ENCODE data around the gene DOCK2. TPM values are rescaled to one million over a fixed set of nuclear protein-coding genes. Genes with fewer than 3 reads are reported as not detected.

DOCK2 gene
- total and polyA plus RNA-seq, 2 donors from 2014 or later: 1.0 to 42.0 TPM

DNA sequence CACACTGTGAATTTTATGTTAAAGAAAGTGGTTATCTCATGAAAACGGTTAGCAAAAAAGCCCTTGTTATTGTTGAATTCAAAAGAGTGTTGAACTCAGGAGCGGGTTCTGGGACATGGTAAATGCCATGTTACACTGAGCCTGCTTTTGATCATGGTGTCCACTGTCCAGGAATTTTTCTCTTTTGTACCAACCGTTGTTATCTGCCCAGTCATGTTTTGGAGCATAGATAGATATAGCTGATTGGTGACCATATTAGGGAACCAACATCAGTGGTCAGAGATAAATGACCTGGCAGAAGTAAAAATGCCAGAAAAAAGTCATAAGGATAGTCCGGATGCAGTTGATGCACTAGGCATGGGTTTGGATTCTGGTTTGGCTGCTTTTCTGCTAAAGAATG, 29.3 kb downstream of the DOCK2 start:
- TF ChIP-seq CTCF (IDR thresholded peaks at IDR 0.05; ENCODE audit: borderline replicate concordance, extremely low read depth, insufficient read depth): no peak
- H3K4me3 ChIP-seq (ENCODE audit: low read length in 3 of 3): no peak overlapping the region
- DNase-seq (no peak), FAIRE-seq (no peak)
- H3K9me3 ChIP-seq (ENCODE audit: control insufficient read depth in 2 of 3, insufficient read depth in 1 of 3, low read length in 3 of 3): no peaks in the 10 kb centered on the region
- H3K27me3 ChIP-seq (ENCODE audit: control insufficient read depth, insufficient read depth, low read length): no peaks in the 10 kb centered on the region
- no peak overlapping the region for H3K9ac ChIP-seq (ENCODE audit: low read length in 3 of 3)
- intact Hi-C loops (cut with DNase I): no loop called here
- H3K4me1 ChIP-seq (ENCODE audit: control insufficient read depth in 2 of 3, insufficient read depth in 2 of 3, low read depth in 1 of 3, low read length in 3 of 3): no peaks in the 10 kb centered on the region
- H3K36me3 ChIP-seq (ENCODE audit: control insufficient read depth in 2 of 3, insufficient read depth in 3 of 3, low read length in 3 of 3): no peaks in the 10 kb centered on the region
- H3K27ac ChIP-seq (ENCODE audit: low read depth in 2 of 2, low read length in 2 of 2): no peak overlapping the region

DNA sequence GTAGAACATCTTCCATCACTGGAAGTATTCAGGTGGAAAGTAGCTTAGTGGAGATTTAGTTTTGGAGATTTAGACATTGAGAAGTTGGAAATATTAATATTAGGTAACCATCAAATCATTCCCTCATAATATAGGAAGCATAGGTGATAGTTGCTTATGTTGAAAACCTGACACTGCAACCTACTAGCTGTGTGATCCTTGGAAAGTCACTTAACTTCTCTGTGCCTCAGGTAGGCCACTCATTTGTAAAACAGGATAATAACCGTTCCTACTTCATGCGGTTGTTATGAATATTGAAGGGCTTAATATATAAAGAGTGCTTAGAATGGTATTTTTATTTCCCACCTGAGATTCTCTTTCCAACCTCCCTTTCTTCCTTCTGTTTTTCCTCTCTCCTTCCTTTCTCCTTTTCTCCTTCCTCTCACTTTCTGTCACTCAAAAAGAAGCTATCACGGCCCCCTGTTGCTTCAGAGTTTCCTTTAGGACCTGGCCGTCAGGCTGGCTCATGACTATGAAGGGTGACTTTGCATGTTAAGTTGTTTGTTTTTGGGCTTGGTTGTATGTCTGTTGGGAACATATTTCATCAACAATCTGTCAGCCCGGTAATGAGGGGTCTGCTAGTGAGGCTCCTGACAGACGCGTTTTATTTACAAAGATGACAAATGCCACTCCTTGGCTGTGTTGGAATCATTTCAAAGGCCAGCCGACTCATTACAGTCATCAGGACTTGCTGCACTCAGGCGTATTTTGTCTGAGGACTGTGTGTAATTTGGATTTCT, 31.0 kb downstream of the DOCK2 start:
- FAIRE-seq (no peak), DNase-seq (peak in 2 of 5 donors; percentile 3 to 10)
- intact Hi-C loops (cut with DNase I): no loop called here

GRCh38 chr5:169668732-169669131, 31.7 kb downstream of the DOCK2 start:
- no peaks in the 10 kb centered on the region for H3K9me3 ChIP-seq (ENCODE audit: control insufficient read depth in 2 of 3, insufficient read depth in 1 of 3, low read length in 3 of 3)
- no peak for FAIRE-seq
- no peak overlapping the region for H3K9ac ChIP-seq (ENCODE audit: low read length in 3 of 3)
- no peaks in the 10 kb centered on the region for H3K4me1 ChIP-seq (ENCODE audit: control insufficient read depth in 2 of 3, insufficient read depth in 2 of 3, low read depth in 1 of 3, low read length in 3 of 3)
- no peak for TF ChIP-seq CTCF (IDR thresholded peaks at IDR 0.05; ENCODE audit: borderline replicate concordance, extremely low read depth, insufficient read depth)
- DNase-seq: peak in 3 of 5 donors; percentile 17 to 57 (median 19)
- no peaks in the 10 kb centered on the region for H3K27me3 ChIP-seq (ENCODE audit: control insufficient read depth, insufficient read depth, low read length)
- intact Hi-C loops (cut with DNase I): no loop called here
- H3K27ac ChIP-seq (ENCODE audit: low read depth in 2 of 2, low read length in 2 of 2): no peak overlapping the region
- no peak overlapping the region for H3K4me3 ChIP-seq (ENCODE audit: low read length in 3 of 3)
- H3K36me3 ChIP-seq (ENCODE audit: control insufficient read depth in 2 of 3, insufficient read depth in 3 of 3, low read length in 3 of 3): no peaks in the 10 kb centered on the region

More for the DNA sequence above, 31.0 kb downstream of the DOCK2 start:
- Histone ChIP-seq H3K4me1 (ENCODE audit: control insufficient read depth in 2 of 3, insufficient read depth in 2 of 3, low read depth in 1 of 3, low read length in 3 of 3) (no peaks in the 10 kb centered on the region), H3K36me3 (ENCODE audit: control insufficient read depth in 2 of 3, insufficient read depth in 3 of 3, low read length in 3 of 3) (no peaks in the 10 kb centered on the region), H3K4me3 (ENCODE audit: low read length in 3 of 3) (no peak overlapping the region), H3K27ac (ENCODE audit: low read depth in 2 of 2, low read length in 2 of 2) (no peak overlapping the region), H3K27me3 (ENCODE audit: control insufficient read depth, insufficient read depth, low read length) (no peaks in the 10 kb centered on the region), H3K9me3 (ENCODE audit: control insufficient read depth in 2 of 3, insufficient read depth in 1 of 3, low read length in 3 of 3) (no peaks in the 10 kb centered on the region), H3K9ac (ENCODE audit: low read length in 3 of 3) (no peak overlapping the region)
- TF ChIP-seq CTCF (IDR thresholded peaks at IDR 0.05; ENCODE audit: borderline replicate concordance, extremely low read depth, insufficient read depth): no peak

Measured in kidney (tissue), 14 donors.